ENCODE data around the gene KCNJ4.
A peak's percentile ranks its signal among the peaks of the same experiment; 100 is the strongest.
"Not testable (repeated sequence)": the region's sequence is repeated elsewhere in the genome, so short reads cannot be mapped to it uniquely, and the experiment has no call there.

KCNJ4 gene

GRCh38 chr22:38470179-38470578 is 15.2 kb upstream of the KCNJ4 start:
- DNase-seq (ENCODE audit: low read depth), result not testable (repeated sequence)

GRCh38 chr22:38469306-38469781 is 14.3 kb upstream of the KCNJ4 start:
- no peak for DNase-seq (ENCODE audit: low read depth)

GRCh38 chr22:38468443-38469305 is 13.7 kb upstream of the KCNJ4 start:
- DNase-seq (ENCODE audit: low read depth), result no peak

- peak; percentile 57 for DNase-seq (ENCODE audit: low read depth)
Measured at GRCh38 chr22:38467904-38468442, 13.0 kb upstream of the KCNJ4 start, which contains the start of gene KDELR3. Gene KDELR3 (plus strand): TSS chr22:38468096. CDS start chr22:38468234, 138 bp downstream.

- no peak for DNase-seq (ENCODE audit: low read depth)
Measured at GRCh38 chr22:38467438-38467903, 12.5 kb upstream of the KCNJ4 start.

GRCh38 chr22:38465673-38466490 is 10.9 kb upstream of the KCNJ4 start:
- no peak for DNase-seq (ENCODE audit: low read depth)

- DNase-seq (ENCODE audit: low read depth), result no peak
Measured at GRCh38 chr22:38464992-38465672, 10.1 kb upstream of the KCNJ4 start.

- DNase-seq (ENCODE audit: low read depth), result peak; percentile 77
Measured at GRCh38 chr22:38462960-38463784, 8.2 kb upstream of the KCNJ4 start.

- DNase-seq (ENCODE audit: low read depth), result peak; percentile 78
Measured at GRCh38 chr22:38461414-38462081, 6.5 kb upstream of the KCNJ4 start.

GRCh38 chr22:38461057-38461413 is 6.0 kb upstream of the KCNJ4 start:
- no peak for DNase-seq (ENCODE audit: low read depth)

GRCh38 chr22:38460426-38460840 is 5.4 kb upstream of the KCNJ4 start:
- DNase-seq (ENCODE audit: low read depth), result no peak

GRCh38 chr22:38456841-38457699 is 2.1 kb upstream of the KCNJ4 start:
- DNase-seq (ENCODE audit: low read depth), result no peak

- no peak for DNase-seq (ENCODE audit: low read depth)
Measured at GRCh38 chr22:38456272-38456835, 1.4 kb upstream of the KCNJ4 start.

- DNase-seq (ENCODE audit: low read depth), result peak; percentile 24
Measured at GRCh38 chr22:38455530-38456271, 702 bp upstream of the KCNJ4 start.

GRCh38 chr22:38454353-38455075 is 485 bp downstream of the KCNJ4 start:
- no peak for DNase-seq (ENCODE audit: low read depth)

- DNase-seq (ENCODE audit: low read depth), result no peak
Measured at GRCh38 chr22:38453996-38454352, 1.0 kb downstream of the KCNJ4 start.

- DNase-seq (ENCODE audit: low read depth), result no peak
Measured at GRCh38 chr22:38453066-38453672, 1.8 kb downstream of the KCNJ4 start.

Data from amniotic epithelial cell (primary cell).